ENCODE measurements around the gene TSPEAR.
"Not testable (repeated sequence)": the region's sequence is repeated elsewhere in the genome, so short reads cannot be mapped to it uniquely, and the experiment has no call there.

Gene TSPEAR

GRCh38 chr21:44695641-44696040 lies 15.7 kb downstream of the TSPEAR start:
- DNase-seq (ENCODE audit: low read depth) = no peak
- TF ChIP-seq CTCF (IDR thresholded peaks at IDR 0.05; ENCODE audit: control insufficient read depth, insufficient read depth, low read depth, low read length, missing control alignments) = no peak
- no peak overlapping the region for H3K4me3 ChIP-seq (ENCODE audit: control insufficient read depth, low read depth, low read length)

- no peak for TF ChIP-seq CTCF (IDR thresholded peaks at IDR 0.05; ENCODE audit: control insufficient read depth, insufficient read depth, low read depth, low read length, missing control alignments)
- no peak for DNase-seq (ENCODE audit: low read depth)
Observed at GRCh38 chr21:44695184-44695583, 16.2 kb downstream of the TSPEAR start.

GRCh38 chr21:44694776-44695175 lies 16.6 kb downstream of the TSPEAR start:
- DNase-seq (ENCODE audit: low read depth) = no peak
- no peak overlapping the region for H3K4me3 ChIP-seq (ENCODE audit: control insufficient read depth, low read depth, low read length)
- TF ChIP-seq CTCF (IDR thresholded peaks at IDR 0.05; ENCODE audit: control insufficient read depth, insufficient read depth, low read depth, low read length, missing control alignments) = no peak

More at GRCh38 chr21:44695184-44695583, 16.2 kb downstream of the TSPEAR start:
- no peak overlapping the region for H3K4me3 ChIP-seq (ENCODE audit: control insufficient read depth, low read depth, low read length)

- no peak for DNase-seq (ENCODE audit: low read depth)
- no peak for TF ChIP-seq CTCF (IDR thresholded peaks at IDR 0.05; ENCODE audit: control insufficient read depth, insufficient read depth, low read depth, low read length, missing control alignments)
Observed at GRCh38 chr21:44692798-44693512, 18.4 kb downstream of the TSPEAR start.

GRCh38 chr21:44691686-44692085 lies 19.7 kb downstream of the TSPEAR start:
- no peak overlapping the region for H3K4me3 ChIP-seq (ENCODE audit: control insufficient read depth, low read depth, low read length)
- no peak for DNase-seq (ENCODE audit: low read depth)
- no peak for TF ChIP-seq CTCF (IDR thresholded peaks at IDR 0.05; ENCODE audit: control insufficient read depth, insufficient read depth, low read depth, low read length, missing control alignments)

More at GRCh38 chr21:44692798-44693512, 18.4 kb downstream of the TSPEAR start:
- no peak overlapping the region for H3K4me3 ChIP-seq (ENCODE audit: control insufficient read depth, low read depth, low read length)

GRCh38 chr21:44689740-44690139 lies 21.6 kb downstream of the TSPEAR start:
- not testable (repeated sequence) for DNase-seq (ENCODE audit: low read depth); H3K4me3 ChIP-seq (ENCODE audit: control insufficient read depth, low read depth, low read length)

- H3K4me3 ChIP-seq (ENCODE audit: control insufficient read depth, low read depth, low read length) = no peak overlapping the region
- TF ChIP-seq CTCF (IDR thresholded peaks at IDR 0.05; ENCODE audit: control insufficient read depth, insufficient read depth, low read depth, low read length, missing control alignments) = no peak
- DNase-seq (ENCODE audit: low read depth) = no peak
Observed at GRCh38 chr21:44687671-44688070, 23.7 kb downstream of the TSPEAR start.
